ENCODE data around the gene POU4F1. TPM values are rescaled to one million over a fixed set of nuclear protein-coding genes. Genes with fewer than 3 reads are reported as not detected.

Gene POU4F1
- total RNA-seq, 4 donors from 2014 or later: 0.13 to 0.16 TPM; not detected in 2

GRCh38 chr13:78623132-78623531 lies 19.8 kb upstream of the POU4F1 start:
- Histone ChIP-seq H3K9me3 (no peaks in the 10 kb centered on the region), H3K27ac (no peak overlapping the region), H3K27me3 (no peaks in the 10 kb centered on the region), H3K36me3 (peaks cover 4% of the 10 kb centered on the region), H3K4me1 (no peaks in the 10 kb centered on the region), H3K4me3 (no peak overlapping the region)
- no peak for DNase-seq (ENCODE audit: low spot score in 2 of 2)
- 95% methylated on average over 3 of the region's 3 CpGs for WGBS
- TF ChIP-seq POLR2AphosphoS5 (IDR thresholded peaks at IDR 0.05): no peak
- TF ChIP-seq EP300 (IDR thresholded peaks at IDR 0.05): no peak
- no peak for TF ChIP-seq CTCF (IDR thresholded peaks at IDR 0.05)
- no peak for TF ChIP-seq POLR2A (IDR thresholded peaks at IDR 0.05)

- TF ChIP-seq POLR2A (IDR thresholded peaks at IDR 0.05): no peak
- no peak for TF ChIP-seq CTCF (IDR thresholded peaks at IDR 0.05)
- no peak for TF ChIP-seq EP300 (IDR thresholded peaks at IDR 0.05)
- TF ChIP-seq POLR2AphosphoS5 (IDR thresholded peaks at IDR 0.05): no peak
Measured at GRCh38 chr13:78620936-78621470, 17.7 kb upstream of the POU4F1 start.

GRCh38 chr13:78618411-78618810 lies 15.1 kb upstream of the POU4F1 start:
- Histone ChIP-seq H3K4me3 (no peak overlapping the region), H3K27ac (no peak overlapping the region), H3K9me3 (no peaks in the 10 kb centered on the region), H3K27me3 (no peaks in the 10 kb centered on the region), H3K36me3 (peaks cover 12% of the 10 kb centered on the region), H3K4me1 (no peaks in the 10 kb centered on the region)
- WGBS: 98% methylated on average over 1 of the region's 1 CpG
- DNase-seq (ENCODE audit: low spot score in 2 of 2): no peak
- TF ChIP-seq POLR2A (IDR thresholded peaks at IDR 0.05) (no peak), CTCF (IDR thresholded peaks at IDR 0.05) (no peak), EP300 (IDR thresholded peaks at IDR 0.05) (no peak), POLR2AphosphoS5 (IDR thresholded peaks at IDR 0.05) (no peak)

More at GRCh38 chr13:78620936-78621470, 17.7 kb upstream of the POU4F1 start:
- Histone ChIP-seq H3K27me3 (no peaks in the 10 kb centered on the region), H3K27ac (no peak overlapping the region), H3K4me1 (no peaks in the 10 kb centered on the region), H3K4me3 (no peak overlapping the region), H3K9me3 (no peaks in the 10 kb centered on the region), H3K36me3 (peaks cover 14% of the 10 kb centered on the region)
- DNase-seq (ENCODE audit: low spot score in 2 of 2): no peak
- WGBS: 95% methylated on average over 2 of the region's 2 CpGs

- H3K27ac ChIP-seq: no peak overlapping the region
- WGBS: 71% methylated on average over 3 of the region's 3 CpGs
- peaks cover 33% of the 10 kb centered on the region for H3K4me1 ChIP-seq
- no peak overlapping the region for H3K4me3 ChIP-seq
- H3K27me3 ChIP-seq: peaks cover 45% of the 10 kb centered on the region
- H3K9me3 ChIP-seq: no peaks in the 10 kb centered on the region
- DNase-seq (ENCODE audit: low spot score in 2 of 2): no peak
- TF ChIP-seq POLR2AphosphoS5 (IDR thresholded peaks at IDR 0.05) (no peak), POLR2A (IDR thresholded peaks at IDR 0.05) (no peak), EP300 (IDR thresholded peaks at IDR 0.05) (no peak), CTCF (IDR thresholded peaks at IDR 0.05) (no peak)
- peaks cover 3% of the 10 kb centered on the region for H3K36me3 ChIP-seq
Measured at GRCh38 chr13:78611040-78611439, 7.7 kb upstream of the POU4F1 start.

GRCh38 chr13:78610381-78610883 lies 7.1 kb upstream of the POU4F1 start:
- no peak for DNase-seq (ENCODE audit: low spot score in 2 of 2)
- H3K9me3 ChIP-seq: no peaks in the 10 kb centered on the region
- 36% methylated on average over 4 of the region's 4 CpGs for WGBS
- peaks cover 33% of the 10 kb centered on the region for H3K4me1 ChIP-seq
- no peak overlapping the region for H3K4me3 ChIP-seq
- no peak overlapping the region for H3K27ac ChIP-seq
- peaks cover 51% of the 10 kb centered on the region for H3K27me3 ChIP-seq
- no peaks in the 10 kb centered on the region for H3K36me3 ChIP-seq
- no peak for TF ChIP-seq CTCF (IDR thresholded peaks at IDR 0.05)
- TF ChIP-seq POLR2A (IDR thresholded peaks at IDR 0.05): no peak
- TF ChIP-seq EP300 (IDR thresholded peaks at IDR 0.05): no peak
- TF ChIP-seq POLR2AphosphoS5 (IDR thresholded peaks at IDR 0.05): no peak
